A673 (cell line): ENCODE results near the gene ARMC12. TPM values are rescaled to one million over a fixed set of nuclear protein-coding genes. Genes with fewer than 3 reads are reported as not detected.

ENCODE experiments used
- BruUV-seq: library from RNA; stranded (reverse); fragments of 400-500 nt; replicated peaks from 2 replicates; lab custom pipeline; 2021; lab: Mats Ljungman, UMichigan
- CTCF ChIA-PET: fragments of 300-600 bp; sonication (Branson Sonifier 250); formaldehyde crosslinking; loops from one replicate; lab custom pipeline; 2022; ENCODE audit warnings: antibody characterized with exemption; lab: Charles Lee
- POLR2A ChIA-PET: fragments of 300-600 bp; sonication (Branson Sonifier 250); formaldehyde crosslinking; loops from one replicate; lab custom pipeline; 2022; ENCODE audit warnings: antibody characterized with exemption; ENCODE audit not compliant: low non-redundant PET; lab: Charles Lee
- DNase-seq: peaks from one replicate; pipeline ENCODE4 v3.0.0-alpha.2; 2015; ENCODE audit warnings: low spot score
- H3K27ac ChIP-seq: fragments of 200-600 bp; sonication (generic); 2 replicates; pipeline ENCODE4 v1.5.1; 2016; ENCODE audit warnings: mixed run types, low read depth, mild to moderate bottlenecking, mixed read lengths, antibody characterized with exemption, low read length; ENCODE audit not compliant: poor library complexity, severe bottlenecking
- H3K27me3 ChIP-seq: fragments of 200-600 bp; sonication (generic); replicated peaks from 2 replicates; pipeline ENCODE4 v1.6.1; 2017; ENCODE audit warnings: mixed run types, low read depth, mild to moderate bottlenecking, mixed read lengths, antibody characterized with exemption, low read length; ENCODE audit not compliant: insufficient read depth, poor library complexity
- H3K36me3 ChIP-seq: fragments of 200-600 bp; sonication (generic); 2 replicates; pipeline ENCODE4 v1.6.1; 2016; ENCODE audit warnings: mixed run types, mild to moderate bottlenecking, mixed read lengths, antibody characterized with exemption, low read length; ENCODE audit not compliant: insufficient read depth, poor library complexity, severe bottlenecking
- H3K4me1 ChIP-seq: fragments of 200-600 bp; sonication (generic); 2 replicates; pipeline ENCODE4 v1.6.1; 2017; ENCODE audit warnings: mixed run types, mild to moderate bottlenecking, mixed read lengths, antibody characterized with exemption, low read length; ENCODE audit not compliant: insufficient read depth, poor library complexity, severe bottlenecking
- H3K4me3 ChIP-seq: fragments of 200-600 bp; sonication (generic); 2 replicates; pipeline ENCODE4 v1.5.1; 2016; ENCODE audit warnings: low read depth, mixed run types, mild to moderate bottlenecking, mixed read lengths, low read length; ENCODE audit not compliant: poor library complexity, severe bottlenecking
- H3K9me3 ChIP-seq: fragments of 200-600 bp; sonication (generic); 2 replicates; pipeline ENCODE4 v1.6.1; 2016; ENCODE audit warnings: mixed run types, low read depth, mild to moderate bottlenecking, mixed read lengths, antibody characterized with exemption, low read length; ENCODE audit not compliant: poor library complexity, severe bottlenecking
- CTCF ChIP-seq: fragments of 300-800, 200-600 bp; sonication (generic); conservative IDR thresholded peaks from 2 replicates; pipeline ENCODE4 v1.5.1; 2017; ENCODE audit warnings: low read depth, mild to moderate bottlenecking, antibody characterized with exemption, low read length, moderate library complexity, mixed read lengths
- EZH2 ChIP-seq: fragments of 200-600 bp; sonication (generic); IDR thresholded peaks from 2 replicates; pipeline ENCODE4 v1.6.1; 2017; ENCODE audit warnings: borderline replicate concordance, low read depth, mild to moderate bottlenecking, mixed read lengths, antibody characterized with exemption, low read length; ENCODE audit not compliant: poor library complexity, severe bottlenecking
- intact Hi-C: fragments of 100-400 bp; cut with micrococcal nuclease; formaldehyde crosslinking; loops from one replicate; pipeline ENCODE4 v1.10.0; 2022; ENCODE audit not compliant: unreplicated experiment
- total RNA-seq: library from RNA; stranded (reverse); gene quantifications from 2 replicates; pipeline ENCODE4 v1.2.3, GENCODE V29; 2021

The ARMC12 gene
- total RNA-seq, 1 experiment from 2014 or later: 1.0 TPM

- TF ChIP-seq EZH2 (no peak), CTCF (no peak)
- CTCF ChIA-PET: no interaction called here
- Histone ChIP-seq H3K4me3 (no peak overlapping the region), H3K4me1 (no peaks in the 10 kb centered on the region), H3K27me3 (no peaks in the 10 kb centered on the region), H3K9me3 (no peaks in the 10 kb centered on the region), H3K36me3 (no peaks in the 10 kb centered on the region), H3K27ac (no peak overlapping the region)
- no TSS peak for BruUV-seq
- POLR2A ChIA-PET: no interaction called here
- intact Hi-C loops: no loop called here
- no peak for DNase-seq
Measured at GRCh38 chr6:35713006-35713767, 23.6 kb upstream of the ARMC12 start.

GRCh38 chr6:35716798-35717197, 20.0 kb upstream of the ARMC12 start:
- Histone ChIP-seq H3K27me3 (no peaks in the 10 kb centered on the region), H3K27ac (no peak overlapping the region), H3K9me3 (no peaks in the 10 kb centered on the region), H3K4me3 (no peak overlapping the region), H3K4me1 (peaks cover 21% of the 10 kb centered on the region), H3K36me3 (no peaks in the 10 kb centered on the region)
- ChIA-PET POLR2A (no interaction called here), CTCF (no interaction called here)
- BruUV-seq: no TSS peak
- no peak for DNase-seq
- intact Hi-C loops: no loop called here
- TF ChIP-seq CTCF (no peak), EZH2 (no peak)

GRCh38 chr6:35717449-35718374, 19.1 kb upstream of the ARMC12 start:
- POLR2A ChIA-PET: no interaction called here
- TF ChIP-seq EZH2 (no peak), CTCF (no peak)
- Histone ChIP-seq H3K4me1 (peaks cover 21% of the 10 kb centered on the region), H3K36me3 (no peaks in the 10 kb centered on the region), H3K9me3 (no peaks in the 10 kb centered on the region), H3K27ac (no peak overlapping the region), H3K27me3 (no peaks in the 10 kb centered on the region), H3K4me3 (no peak overlapping the region)
- BruUV-seq: no TSS peak
- DNase-seq: no peak
- intact Hi-C loops: no loop called here
- CTCF ChIA-PET: no interaction called here
